Heart left ventricle (tissue), 13 donors: ENCODE measurements around the gene MED15.

Source experiments
- POLR2A ChIP-seq, 2 donors: fragments of 450-650 bp; IDR thresholded peaks; one replicate each; pipeline ENCODE4 v1.6.1; 2017; ENCODE audit warnings: antibody characterized with exemption in 2 of 2, mild to moderate bottlenecking in 2 of 2, moderate library complexity in 2 of 2
- TF ChIP-seq, protein P1 (sequence below), 12 donors: fragments of 200-600 bp; sonication (generic) in 4 of 12; IDR thresholded peaks; one replicate each; pipeline versions ENCODE4 v1.5.0 to v1.8.0; 2018 to 2022; ENCODE audit warnings: antibody characterized with exemption in 12 of 12, mild to moderate bottlenecking in 5 of 12
- donor health status: ischemic (EF 13 %, LVEDD 7.1; RV severe dilation, severe dysfunction).
- donor health status: DM: no; HTN: yes; CAD: no.
- donor health status: DM: no; HTN: no; CAD: no.
- donor health status: ischemic (EF 25% LVEDD 6.9; RV normal size, moderate dysfunction).
- donor health status: ischemic (EF 25% LVEDD 5.7; RV mildly dilated, moderate dysfunction).
- donor health status: ischemic (EF 35%, LVEDD 5.7; RV mildly dilated, moderate dysfunction).
- donor health status: nonischemic (EF 11% LVEDD 7.7; RV severe dilation, severe dysfunction).
- donor health status: DM: yes; HTN: yes; CAD: no.
- donor health status: PGD.
- donor health status: ischemic (EF 29% LVEDD 5.4; RV normal size, mild dysfunction).
- donor health status: nonischemic (EF 23%, LVEDD 6.1; RV moderate dilation, normal function).

- TF ChIP-seq, protein P1, sequence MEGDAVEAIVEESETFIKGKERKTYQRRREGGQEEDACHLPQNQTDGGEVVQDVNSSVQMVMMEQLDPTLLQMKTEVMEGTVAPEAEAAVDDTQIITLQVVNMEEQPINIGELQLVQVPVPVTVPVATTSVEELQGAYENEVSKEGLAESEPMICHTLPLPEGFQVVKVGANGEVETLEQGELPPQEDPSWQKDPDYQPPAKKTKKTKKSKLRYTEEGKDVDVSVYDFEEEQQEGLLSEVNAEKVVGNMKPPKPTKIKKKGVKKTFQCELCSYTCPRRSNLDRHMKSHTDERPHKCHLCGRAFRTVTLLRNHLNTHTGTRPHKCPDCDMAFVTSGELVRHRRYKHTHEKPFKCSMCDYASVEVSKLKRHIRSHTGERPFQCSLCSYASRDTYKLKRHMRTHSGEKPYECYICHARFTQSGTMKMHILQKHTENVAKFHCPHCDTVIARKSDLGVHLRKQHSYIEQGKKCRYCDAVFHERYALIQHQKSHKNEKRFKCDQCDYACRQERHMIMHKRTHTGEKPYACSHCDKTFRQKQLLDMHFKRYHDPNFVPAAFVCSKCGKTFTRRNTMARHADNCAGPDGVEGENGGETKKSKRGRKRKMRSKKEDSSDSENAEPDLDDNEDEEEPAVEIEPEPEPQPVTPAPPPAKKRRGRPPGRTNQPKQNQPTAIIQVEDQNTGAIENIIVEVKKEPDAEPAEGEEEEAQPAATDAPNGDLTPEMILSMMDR (IDR thresholded peaks at IDR 0.05), result no peak
- TF ChIP-seq POLR2A (IDR thresholded peaks at IDR 0.05), result no peak
Measured at GRCh38 chr22:20606784-20607128, 99.3 kb downstream of the MED15 start.
